Liver (tissue), 3 donors: ENCODE data around the gene ZNHIT2.

ENCODE experiments used
- ATF3 ChIP-seq: IDR thresholded peaks from 2 replicates; pipeline ENCODE4 v1.6.1; 2016; ENCODE audit warnings: antibody characterized with exemption
- CTCF ChIP-seq: fragments of 150-350 bp; IDR thresholded peaks from 2 replicates; pipeline ENCODE4 v1.5.1; 2017; ENCODE audit warnings: improper control_type of control experiment, low read depth, low read length; ENCODE audit not compliant: missing input control
- EGR1 ChIP-seq, 2 donors: IDR thresholded peaks; 2 replicates each; pipeline ENCODE4 v1.6.1; 2016 to 2018; ENCODE audit warnings: antibody characterized with exemption in 2 of 2, low read depth in 2 of 2
- GABPA ChIP-seq, 2 donors: IDR thresholded peaks in 1 of 2; conservative IDR thresholded peaks in 1 of 2; 2 replicates each; pipeline ENCODE4 v1.6.1; 2016; ENCODE audit warnings: antibody characterized with exemption in 2 of 2, mild to moderate bottlenecking in 1 of 2, moderate library complexity in 1 of 2
- HNF4G ChIP-seq: IDR thresholded peaks from 2 replicates; pipeline ENCODE4 v1.6.1; 2016; ENCODE audit warnings: antibody characterized with exemption
- JUND ChIP-seq, 2 donors: IDR thresholded peaks; 2 replicates each; pipeline ENCODE4 v1.6.1; 2016; ENCODE audit warnings: antibody characterized with exemption in 2 of 2
- MAX ChIP-seq: IDR thresholded peaks from 2 replicates; pipeline ENCODE4 v1.6.1; 2016; ENCODE audit warnings: antibody characterized with exemption
- NR2F2 ChIP-seq: IDR thresholded peaks from 2 replicates; pipeline ENCODE4 v1.6.1; 2016; ENCODE audit warnings: antibody characterized with exemption
- RAD21 ChIP-seq, 2 donors: IDR thresholded peaks; 2 replicates each; pipeline ENCODE4 v1.6.1; 2016; ENCODE audit warnings: antibody characterized with exemption in 2 of 2, mild to moderate bottlenecking in 2 of 2
- REST ChIP-seq: IDR thresholded peaks from 2 replicates; pipeline ENCODE4 v1.6.1; 2016; ENCODE audit warnings: antibody characterized with exemption, mild to moderate bottlenecking
- SP1 ChIP-seq: IDR thresholded peaks from 2 replicates; pipeline ENCODE4 v1.6.1; 2018; ENCODE audit warnings: antibody characterized with exemption, mild to moderate bottlenecking
- TAF1 ChIP-seq: conservative IDR thresholded peaks from 2 replicates; pipeline ENCODE4 v1.6.1; 2016; ENCODE audit warnings: antibody characterized with exemption, mild to moderate bottlenecking
- YY1 ChIP-seq: IDR thresholded peaks from 2 replicates; pipeline ENCODE4 v1.6.1; 2016; ENCODE audit warnings: antibody characterized with exemption, mild to moderate bottlenecking
- ZBTB33 ChIP-seq: IDR thresholded peaks from 2 replicates; pipeline ENCODE4 v1.6.1; 2016; ENCODE audit warnings: antibody characterized with exemption
- donor health status: healthy.
- donor health status: healthy.

- TF ChIP-seq CTCF (no peak), SP1 (no peak), GABPA (IDR thresholded peaks at IDR 0.05 in 1 of 2, conservative IDR thresholded peaks at IDR 0.05 in 1 of 2) (no peak), JUND (IDR thresholded peaks at IDR 0.05) (no peak), REST (no peak), RAD21 (IDR thresholded peaks at IDR 0.05) (no peak), ZBTB33 (no peak), TAF1 (no peak), MAX (no peak), YY1 (no peak), EGR1 (IDR thresholded peaks at IDR 0.05; ENCODE audit: low read depth in 2 of 2) (no peak), HNF4G (no peak), ATF3 (no peak), NR2F2 (no peak)
Observed at GRCh38 chr11:65107751-65108468, 9.6 kb downstream of the ZNHIT2 start.
